HL-60 (cell line): ENCODE results near the gene ELAVL1.

Source experiments
- DNase-seq, 2 experiments: peaks; one replicate each; pipeline ENCODE4 v3.0.0-alpha.2; 2010 to 2020; ENCODE audit warnings: low read depth in 1 of 2, low spot score in 1 of 2
- H3K27ac ChIP-seq: fragments of 250-450 bp; sonication (Bioruptor Pico); replicated peaks from 2 replicates; pipeline ENCODE4 v1.5.1; 2020; ENCODE audit warnings: mild to moderate bottlenecking, moderate library complexity
- H3K27me3 ChIP-seq: fragments of 250-450 bp; sonication (Bioruptor Pico); 2 replicates; pipeline ENCODE4 v1.5.1; 2021; ENCODE audit warnings: mild to moderate bottlenecking, moderate library complexity; ENCODE audit not compliant: insufficient read depth, poor library complexity, severe bottlenecking
- H3K4me3 ChIP-seq: replicated peaks from 2 replicates; pipeline ENCODE4 v1.5.1; 2011; ENCODE audit warnings: mild to moderate bottlenecking, control low read depth, low read length; ENCODE audit not compliant: insufficient read depth
- GABPA ChIP-seq: IDR thresholded peaks from 2 replicates; pipeline ENCODE4 v1.6.1; 2012; ENCODE audit warnings: low read depth
- POLR2AphosphoS5 ChIP-seq: IDR thresholded peaks from 2 replicates; pipeline ENCODE4 v1.6.1; 2012; ENCODE audit warnings: low read depth
- REST ChIP-seq: IDR thresholded peaks from 2 replicates; pipeline ENCODE4 v1.6.1; 2012; ENCODE audit warnings: low read depth; ENCODE audit not compliant: insufficient replicate concordance
- SPI1 ChIP-seq: IDR thresholded peaks from 2 replicates; pipeline ENCODE4 v1.6.1; 2012; ENCODE audit warnings: low read depth, mild to moderate bottlenecking, borderline replicate concordance
- TF ChIP-seq, protein P1 (sequence below): IDR thresholded peaks from one replicate; pipeline ENCODE4 v1.5.1; 2011; ENCODE audit warnings: low read length, control low read depth, inconsistent platforms; ENCODE audit not compliant: insufficient read depth

ELAVL1 gene

GRCh38 chr19:7911508-7912143, 93.8 kb downstream of the ELAVL1 start:
- TF ChIP-seq POLR2AphosphoS5 (no peak), SPI1 (no peak), GABPA (no peak), REST (no peak)
- TF ChIP-seq, protein P1, sequence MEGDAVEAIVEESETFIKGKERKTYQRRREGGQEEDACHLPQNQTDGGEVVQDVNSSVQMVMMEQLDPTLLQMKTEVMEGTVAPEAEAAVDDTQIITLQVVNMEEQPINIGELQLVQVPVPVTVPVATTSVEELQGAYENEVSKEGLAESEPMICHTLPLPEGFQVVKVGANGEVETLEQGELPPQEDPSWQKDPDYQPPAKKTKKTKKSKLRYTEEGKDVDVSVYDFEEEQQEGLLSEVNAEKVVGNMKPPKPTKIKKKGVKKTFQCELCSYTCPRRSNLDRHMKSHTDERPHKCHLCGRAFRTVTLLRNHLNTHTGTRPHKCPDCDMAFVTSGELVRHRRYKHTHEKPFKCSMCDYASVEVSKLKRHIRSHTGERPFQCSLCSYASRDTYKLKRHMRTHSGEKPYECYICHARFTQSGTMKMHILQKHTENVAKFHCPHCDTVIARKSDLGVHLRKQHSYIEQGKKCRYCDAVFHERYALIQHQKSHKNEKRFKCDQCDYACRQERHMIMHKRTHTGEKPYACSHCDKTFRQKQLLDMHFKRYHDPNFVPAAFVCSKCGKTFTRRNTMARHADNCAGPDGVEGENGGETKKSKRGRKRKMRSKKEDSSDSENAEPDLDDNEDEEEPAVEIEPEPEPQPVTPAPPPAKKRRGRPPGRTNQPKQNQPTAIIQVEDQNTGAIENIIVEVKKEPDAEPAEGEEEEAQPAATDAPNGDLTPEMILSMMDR = no peak
- Histone ChIP-seq H3K4me3 (no peak overlapping the region), H3K27ac (no peak overlapping the region), H3K27me3 (peaks cover 3% of the 10 kb centered on the region)
- DNase-seq = no peak

- no peak for DNase-seq
- no peak for TF ChIP-seq GABPA
These were observed 94.9 kb downstream of the ELAVL1 start for GRCh38 chr19:7910321-7911161.

GRCh38 chr19:7909471-7910067, 95.9 kb downstream of the ELAVL1 start:
- no peak for DNase-seq
- Histone ChIP-seq H3K27me3 (no peaks in the 10 kb centered on the region), H3K27ac (no peak overlapping the region), H3K4me3 (no peak overlapping the region)
- TF ChIP-seq REST (no peak), POLR2AphosphoS5 (no peak), GABPA (no peak), SPI1 (no peak)
- TF ChIP-seq, protein P1 = no peak

More at GRCh38 chr19:7910321-7911161, 94.9 kb downstream of the ELAVL1 start:
- Histone ChIP-seq H3K27me3 (no peaks in the 10 kb centered on the region), H3K4me3 (no peak overlapping the region), H3K27ac (no peak overlapping the region)

- no peak overlapping the region for H3K4me3 ChIP-seq
- H3K27me3 ChIP-seq = no peaks in the 10 kb centered on the region
- DNase-seq = no peak
- TF ChIP-seq, protein P1 = no peak
- TF ChIP-seq POLR2AphosphoS5 = 0 out of 2 replicates have a peak, but pooled peaks have one; percentile 15
- TF ChIP-seq REST = no peak
- H3K27ac ChIP-seq = no peak overlapping the region
These were observed 96.5 kb downstream of the ELAVL1 start for GRCh38 chr19:7908742-7909461.
